Urinary bladder (tissue), 4 donors: ENCODE measurements around the gene RSF1. TPM values are rescaled to one million over a fixed set of nuclear protein-coding genes. Genes with fewer than 3 reads are reported as not detected.

Experiments used
- DNase-seq: peaks from one replicate; pipeline ENCODE4 v3.0.0-alpha.2; 2015; ENCODE audit errors: extremely low spot score
- H3K27ac ChIP-seq: one replicate; pipeline ENCODE4 v1.5.1; 2013; ENCODE audit warnings: low read depth, mild to moderate bottlenecking, moderate library complexity
- H3K36me3 ChIP-seq: one replicate; pipeline ENCODE4 v1.6.1; 2013; ENCODE audit warnings: mild to moderate bottlenecking, moderate library complexity; ENCODE audit not compliant: insufficient read depth
- H3K4me1 ChIP-seq: one replicate; pipeline ENCODE4 v1.6.1; 2013; ENCODE audit warnings: mild to moderate bottlenecking, moderate library complexity; ENCODE audit not compliant: insufficient read depth
- H3K4me3 ChIP-seq: one replicate; pipeline ENCODE4 v1.5.1; 2013; ENCODE audit warnings: low read depth, low read length
- WGBS: extraction: QIAGEN DNeasy Blood & Tissue Kit; methylation state at CpG from one replicate; pipeline ENCODE4 v1.1.7; 2013; 5-methylcytosine and 5-hydroxymethylcytosine counted together
- polyA plus RNA-seq: library from polyadenylated mRNA; stranded (reverse); fragments of 200-250 nt; gene quantifications from one replicate; pipeline ENCODE4 v1.2.3, GENCODE V29; 2013
- total RNA-seq: library from RNA; depleted of rRNA; stranded (reverse); fragments of >200 nt; gene quantifications from one replicate; pipeline ENCODE4 v1.2.3, GENCODE V29; 2014
- donor health status: healthy with polysubstance abuse.
- donor health status: healthy.

Gene RSF1
- total and polyA plus RNA-seq, 2 donors, result 20.5 to 81.1 TPM

GRCh38 chr11:77665240-77665965, 155.1 kb downstream of the RSF1 start:
- Histone ChIP-seq H3K27ac (no peak overlapping the region), H3K4me3 (no peak overlapping the region), H3K36me3 (no peaks in the 10 kb centered on the region), H3K4me1 (no peaks in the 10 kb centered on the region)
- WGBS, result 87% methylated on average over 7 of the region's 7 CpGs
- DNase-seq, result no peak

- no peak overlapping the region for H3K4me3 ChIP-seq
- H3K36me3 ChIP-seq, result no peaks in the 10 kb centered on the region
- DNase-seq, result no peak
- 91% methylated on average over 3 of the region's 3 CpGs for WGBS
- no peak overlapping the region for H3K27ac ChIP-seq
- no peaks in the 10 kb centered on the region for H3K4me1 ChIP-seq
These were observed 158.9 kb downstream of the RSF1 start for GRCh38 chr11:77661670-77662069.

- no peak overlapping the region for H3K27ac ChIP-seq
- DNase-seq, result no peak
- 90% methylated on average over 1 of the region's 1 CpG for WGBS
- H3K4me1 ChIP-seq, result no peaks in the 10 kb centered on the region
- H3K4me3 ChIP-seq, result no peak overlapping the region
- no peaks in the 10 kb centered on the region for H3K36me3 ChIP-seq
These were observed 159.6 kb downstream of the RSF1 start for GRCh38 chr11:77660947-77661346.

DNA sequence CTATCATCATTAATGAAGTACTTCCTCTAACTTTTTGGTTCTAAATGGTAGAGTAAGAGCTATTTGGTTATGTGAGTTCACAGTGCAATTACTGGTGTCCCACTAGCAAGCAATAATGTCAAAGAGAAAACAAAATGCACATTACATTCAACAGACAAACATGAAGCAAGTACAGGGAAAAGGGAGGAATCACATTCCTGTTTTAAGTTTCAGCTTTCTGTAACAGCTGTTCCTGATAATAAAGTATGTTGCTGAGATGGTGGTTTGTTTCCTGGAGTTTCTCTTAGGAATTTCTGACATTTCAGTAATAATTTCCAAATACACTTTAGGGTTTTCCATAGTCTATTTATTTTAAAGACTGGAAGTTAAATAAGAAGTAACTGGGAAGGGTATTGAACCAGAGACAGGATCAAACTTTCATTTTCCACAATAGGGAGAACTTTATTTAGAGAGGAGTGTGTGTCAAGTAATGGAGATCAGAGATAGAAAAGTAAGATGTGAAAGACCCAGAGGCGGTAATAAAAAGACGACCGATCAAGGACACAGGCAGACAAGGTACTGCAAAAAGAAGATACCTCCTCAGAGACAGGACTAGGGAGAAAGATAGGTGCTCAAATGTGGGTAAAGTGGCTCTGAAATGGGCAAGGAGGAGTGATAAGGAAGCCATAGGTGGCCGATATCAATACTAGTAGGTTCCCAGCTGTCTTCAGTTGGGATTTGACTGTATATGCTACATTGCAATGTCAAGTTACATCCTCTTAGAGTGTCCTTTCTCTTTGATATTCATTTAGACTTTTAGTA, 162.1 kb downstream of the RSF1 start:
- Histone ChIP-seq H3K4me3 (no peak overlapping the region), H3K36me3 (no peaks in the 10 kb centered on the region), H3K4me1 (no peaks in the 10 kb centered on the region), H3K27ac (no peak overlapping the region)
- WGBS, result 77% methylated on average over 4 of the region's 4 CpGs
- DNase-seq, result no peak

GRCh38 chr11:77656362-77656761, 164.2 kb downstream of the RSF1 start:
- 84% methylated on average over 7 of the region's 7 CpGs for WGBS
- H3K36me3 ChIP-seq, result no peaks in the 10 kb centered on the region
- H3K27ac ChIP-seq, result no peak overlapping the region
- H3K4me1 ChIP-seq, result no peaks in the 10 kb centered on the region
- no peak for DNase-seq
- no peak overlapping the region for H3K4me3 ChIP-seq

- Histone ChIP-seq H3K27ac (no peak overlapping the region), H3K4me3 (no peak overlapping the region), H3K4me1 (no peaks in the 10 kb centered on the region), H3K36me3 (no peaks in the 10 kb centered on the region)
- WGBS, result 78% methylated on average over 4 of the region's 4 CpGs
- no peak for DNase-seq
These were observed 165.6 kb downstream of the RSF1 start for GRCh38 chr11:77654770-77655434.

- WGBS, result 68% methylated on average over 3 of the region's 3 CpGs
- no peak overlapping the region for H3K27ac ChIP-seq
These were observed 170.4 kb downstream of the RSF1 start for GRCh38 chr11:77650123-77650522.

GRCh38 chr11:77647654-77648305, 172.7 kb downstream of the RSF1 start:
- H3K36me3 ChIP-seq, result no peaks in the 10 kb centered on the region
- no peaks in the 10 kb centered on the region for H3K4me1 ChIP-seq
- no peak overlapping the region for H3K27ac ChIP-seq
- no peak for DNase-seq
- H3K4me3 ChIP-seq, result no peak overlapping the region
- 66% methylated on average over 3 of the region's 3 CpGs for WGBS

More at GRCh38 chr11:77650123-77650522, 170.4 kb downstream of the RSF1 start:
- Histone ChIP-seq H3K4me1 (no peaks in the 10 kb centered on the region), H3K36me3 (no peaks in the 10 kb centered on the region), H3K4me3 (no peak overlapping the region)
- no peak for DNase-seq

GRCh38 chr11:77644887-77645286, 175.6 kb downstream of the RSF1 start:
- no peak for DNase-seq
- Histone ChIP-seq H3K4me3 (no peak overlapping the region), H3K36me3 (no peaks in the 10 kb centered on the region), H3K4me1 (no peaks in the 10 kb centered on the region), H3K27ac (no peak overlapping the region)
- 72% methylated on average over 1 of the region's 1 CpG for WGBS

DNA sequence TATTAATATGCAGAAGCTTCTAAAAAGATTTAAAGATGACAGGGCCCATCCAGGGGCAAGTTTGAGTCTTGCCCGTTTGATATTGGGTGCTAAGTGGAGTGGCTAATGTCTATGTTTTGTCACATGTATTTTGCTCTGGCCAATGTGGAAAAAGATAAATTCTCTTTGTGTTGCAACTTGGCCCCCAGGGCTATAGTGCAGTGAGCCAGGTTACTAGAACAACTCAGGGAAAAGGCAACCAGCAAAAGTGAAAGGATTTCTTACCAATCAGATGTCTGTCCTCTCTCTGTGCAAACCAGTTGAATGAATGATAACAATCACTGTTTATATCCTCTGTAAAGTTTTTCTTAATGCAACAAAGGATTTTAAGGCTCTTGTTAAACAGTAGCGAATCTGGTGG, 178.3 kb downstream of the RSF1 start:
- no peak overlapping the region for H3K4me3 ChIP-seq
- DNase-seq, result no peak
- H3K4me1 ChIP-seq, result no peaks in the 10 kb centered on the region
- H3K27ac ChIP-seq, result no peak overlapping the region
- whole genome bisulfite sequencing, result 68% methylated on average over 2 of the region's 2 CpGs
- H3K36me3 ChIP-seq, result no peaks in the 10 kb centered on the region

DNA sequence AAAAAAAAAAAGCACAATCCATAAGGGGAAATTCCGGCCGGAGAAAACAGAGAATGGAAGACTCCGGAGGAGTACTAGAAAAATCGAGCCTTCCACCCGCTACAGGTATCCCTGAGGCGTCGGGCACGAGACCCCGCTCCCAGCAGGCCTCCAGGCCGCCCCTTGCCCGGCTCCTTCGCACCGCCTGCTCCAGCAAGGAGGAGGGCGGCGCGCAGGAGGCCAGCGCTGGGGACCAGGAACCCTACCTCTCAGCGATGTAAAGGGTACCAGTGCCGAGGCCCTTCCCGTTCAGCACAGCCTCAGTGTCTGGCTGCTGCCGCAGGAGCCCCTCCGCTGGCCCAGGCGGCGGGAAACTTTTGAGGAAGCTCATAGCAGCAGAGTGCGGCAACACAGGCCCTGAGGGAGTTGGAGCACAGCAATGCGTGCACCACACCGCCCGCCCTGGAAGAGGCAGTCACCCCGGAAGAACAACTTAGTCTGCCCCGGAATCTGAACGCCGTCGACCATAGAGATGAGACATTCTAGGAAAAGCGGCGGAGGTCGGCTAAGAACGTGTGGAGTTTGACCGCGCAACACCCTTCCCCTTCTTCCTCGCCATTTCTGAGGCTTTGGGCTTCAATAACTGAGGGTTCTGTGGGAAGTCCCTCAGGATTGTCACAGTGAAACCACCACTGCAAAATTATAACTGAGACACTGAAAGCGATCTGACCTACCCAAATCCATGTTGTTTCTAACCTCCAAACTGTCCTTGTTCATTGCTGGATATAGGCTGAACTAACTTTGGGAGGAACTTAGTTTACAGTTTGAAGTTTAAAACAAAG, 183.0 kb downstream of the RSF1 start, which contains the start of gene CLNS1A:
CLNS1A (minus strand) TSS at position 450 of the 821 bp plus-strand sequence; CDS start at position 370, 80 bp downstream.
- DNase-seq, result peak; percentile 76
- H3K36me3 ChIP-seq, result no peaks in the 10 kb centered on the region
- H3K27ac ChIP-seq, result peak within 1 kb of the TSS; percentile 49
- under 1% methylated on average over 41 of the region's 41 CpGs for WGBS
- no peaks in the 10 kb centered on the region for H3K4me1 ChIP-seq
- peak within 1 kb of the TSS; percentile 84 for H3K4me3 ChIP-seq

DNA sequence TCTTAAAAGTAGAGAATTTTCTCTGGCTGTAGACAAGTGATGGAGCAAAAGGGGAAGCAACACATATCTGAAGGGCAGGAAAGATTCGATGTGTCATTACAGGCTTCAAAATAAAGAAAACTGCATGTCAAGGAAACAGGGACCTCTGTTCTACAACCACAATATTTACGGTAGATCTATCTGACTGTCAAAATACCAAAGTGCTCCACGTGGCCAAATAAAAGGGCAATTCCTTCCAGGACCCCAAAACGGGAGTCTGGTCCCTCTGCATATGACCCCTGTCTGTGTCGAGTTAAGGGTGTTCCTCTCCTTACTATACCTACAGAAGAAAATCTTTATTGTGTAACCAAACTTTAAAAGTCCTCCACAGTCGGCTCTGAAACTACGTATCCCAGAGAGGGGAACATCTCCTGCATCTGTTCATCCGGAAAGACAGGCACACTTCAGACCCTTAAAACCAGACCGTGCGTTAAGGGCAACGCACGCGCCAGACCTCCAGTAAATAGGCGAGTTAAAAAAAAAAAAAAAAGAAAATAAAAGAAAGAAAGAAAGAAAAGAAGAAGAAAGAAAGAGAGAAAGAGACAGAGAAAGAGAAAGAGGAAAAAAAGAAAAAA, 183.7 kb downstream of the RSF1 start:
- Histone ChIP-seq H3K36me3 (no peaks in the 10 kb centered on the region), H3K4me1 (no peaks in the 10 kb centered on the region), H3K27ac (no peak overlapping the region), H3K4me3 (peak overlapping the region; percentile 84)
- DNase-seq, result no peak
- 3% methylated on average over 14 of the region's 14 CpGs for WGBS
